B cell (primary cell): ENCODE measurements around the gene BCL11A.

Experiments
- EZH2 ChIP-seq: IDR thresholded peaks from 2 replicates; pipeline ENCODE4 v1.6.1; 2012; ENCODE audit warnings: borderline replicate concordance, low read depth, mild to moderate bottlenecking, moderate library complexity, low read length; ENCODE audit not compliant: insufficient read depth, poor library complexity, severe bottlenecking
- TF ChIP-seq, protein P1 (sequence below): fragments of 200-600 bp; IDR thresholded peaks from one replicate; pipeline ENCODE4 v1.8.0; 2022; ENCODE audit warnings: antibody characterized with exemption, mild to moderate bottlenecking

DNA sequence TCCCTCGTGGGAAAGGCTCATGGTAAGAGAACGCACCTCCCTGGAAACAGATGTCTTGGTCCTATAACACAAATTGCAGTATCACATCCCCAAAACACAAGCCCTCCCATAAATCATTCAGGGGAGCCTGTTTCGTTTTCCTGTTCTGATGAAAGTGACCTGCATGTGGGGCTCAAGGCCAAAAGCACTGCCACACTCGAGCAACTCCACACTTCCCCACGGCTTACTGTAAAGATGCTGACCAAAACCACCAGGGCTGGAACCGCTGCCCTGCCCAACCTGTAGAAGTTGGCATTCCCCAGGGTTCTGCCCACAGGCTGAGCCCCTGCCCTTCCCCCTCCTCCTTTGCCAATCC is 139.7 kb downstream of the BCL11A start:
- TF ChIP-seq, protein P1, sequence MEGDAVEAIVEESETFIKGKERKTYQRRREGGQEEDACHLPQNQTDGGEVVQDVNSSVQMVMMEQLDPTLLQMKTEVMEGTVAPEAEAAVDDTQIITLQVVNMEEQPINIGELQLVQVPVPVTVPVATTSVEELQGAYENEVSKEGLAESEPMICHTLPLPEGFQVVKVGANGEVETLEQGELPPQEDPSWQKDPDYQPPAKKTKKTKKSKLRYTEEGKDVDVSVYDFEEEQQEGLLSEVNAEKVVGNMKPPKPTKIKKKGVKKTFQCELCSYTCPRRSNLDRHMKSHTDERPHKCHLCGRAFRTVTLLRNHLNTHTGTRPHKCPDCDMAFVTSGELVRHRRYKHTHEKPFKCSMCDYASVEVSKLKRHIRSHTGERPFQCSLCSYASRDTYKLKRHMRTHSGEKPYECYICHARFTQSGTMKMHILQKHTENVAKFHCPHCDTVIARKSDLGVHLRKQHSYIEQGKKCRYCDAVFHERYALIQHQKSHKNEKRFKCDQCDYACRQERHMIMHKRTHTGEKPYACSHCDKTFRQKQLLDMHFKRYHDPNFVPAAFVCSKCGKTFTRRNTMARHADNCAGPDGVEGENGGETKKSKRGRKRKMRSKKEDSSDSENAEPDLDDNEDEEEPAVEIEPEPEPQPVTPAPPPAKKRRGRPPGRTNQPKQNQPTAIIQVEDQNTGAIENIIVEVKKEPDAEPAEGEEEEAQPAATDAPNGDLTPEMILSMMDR: no peak
- TF ChIP-seq EZH2: no peak
